Stimulated activated CD4-positive, alpha-beta T cell treated with anti-CD3 and anti-CD28 coated beads, Interleukin-2, amount 100 ng/mL, for 24 hours (primary cell): ENCODE data around the gene CYP46A1.

ENCODE experiments used
- DNase-seq, 2 donors: peaks; one replicate each; pipeline ENCODE4 v3.0.0-alpha.2; 2020

Gene CYP46A1

GRCh38 chr14:99763527-99764221, 79.6 kb downstream of the CYP46A1 start:
- no peak for DNase-seq

DNA sequence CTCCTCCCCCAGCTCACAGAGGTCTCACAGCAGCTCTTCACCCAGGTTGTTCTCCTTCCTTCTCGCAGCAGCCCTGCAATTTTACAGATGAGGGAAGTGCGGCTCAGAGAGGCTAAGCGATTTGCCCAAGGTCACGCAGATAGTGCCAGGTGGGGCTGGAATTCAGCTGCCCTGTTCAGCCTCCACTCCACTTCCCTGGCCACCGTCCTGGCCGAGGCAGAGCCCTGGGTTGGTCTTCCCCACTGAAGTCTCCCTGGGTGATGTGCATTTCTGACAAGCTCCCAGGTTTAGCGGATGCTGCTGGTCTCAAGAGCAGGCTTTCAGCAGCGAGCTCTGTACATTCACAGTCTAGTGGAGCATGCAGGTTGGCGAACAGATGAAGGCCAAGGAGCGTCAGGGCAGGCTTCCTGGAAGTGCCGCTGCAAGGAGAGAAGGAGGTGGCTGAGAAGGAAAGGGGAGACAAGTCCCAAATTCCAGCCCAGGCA, 80.2 kb downstream of the CYP46A1 start:
- DNase-seq: no peak

DNA sequence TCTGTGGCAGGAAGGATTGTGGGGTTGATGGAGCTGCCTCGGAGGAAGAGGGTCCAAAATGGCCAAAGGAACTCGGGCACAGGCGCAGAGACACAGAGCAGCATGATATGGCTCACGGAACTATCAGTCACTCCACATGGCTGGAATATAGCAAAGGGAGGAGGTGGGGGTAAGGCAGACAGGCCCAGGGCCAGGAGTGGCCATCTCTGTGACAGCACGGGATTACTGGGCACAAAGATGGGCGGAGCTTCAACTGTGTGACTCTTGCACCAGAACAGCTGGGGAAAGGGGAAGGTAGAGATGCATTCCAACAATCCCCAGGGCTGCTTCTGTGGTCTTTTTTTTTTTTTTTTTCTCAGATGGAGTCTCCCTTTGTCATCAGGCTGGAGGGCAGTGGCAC, 84.3 kb downstream of the CYP46A1 start:
- no peak for DNase-seq

GRCh38 chr14:99769123-99769522, 85.0 kb downstream of the CYP46A1 start:
- DNase-seq: no peak

DNA sequence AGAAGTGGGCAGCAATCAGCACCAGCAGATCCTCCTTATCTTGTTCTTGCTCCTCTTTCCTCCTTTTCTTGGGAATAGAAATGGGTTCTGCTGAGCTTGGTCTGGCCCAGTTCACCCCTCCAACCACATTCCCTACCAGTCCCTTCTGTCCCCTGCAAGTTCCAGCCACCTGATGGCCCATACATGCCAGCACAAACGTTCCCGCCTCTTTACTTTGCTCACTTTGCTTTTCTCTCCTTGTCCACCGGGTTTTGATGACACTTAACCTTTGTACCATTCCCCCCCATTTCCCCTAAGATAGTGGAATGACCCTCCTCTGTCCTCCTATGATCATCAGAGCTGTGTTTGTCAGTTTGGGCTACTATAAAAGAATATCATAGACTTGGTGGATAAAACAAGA, 85.7 kb downstream of the CYP46A1 start:
- no peak for DNase-seq

GRCh38 chr14:99772371-99773283, 88.5 kb downstream of the CYP46A1 start:
- DNase-seq: no peak

DNA sequence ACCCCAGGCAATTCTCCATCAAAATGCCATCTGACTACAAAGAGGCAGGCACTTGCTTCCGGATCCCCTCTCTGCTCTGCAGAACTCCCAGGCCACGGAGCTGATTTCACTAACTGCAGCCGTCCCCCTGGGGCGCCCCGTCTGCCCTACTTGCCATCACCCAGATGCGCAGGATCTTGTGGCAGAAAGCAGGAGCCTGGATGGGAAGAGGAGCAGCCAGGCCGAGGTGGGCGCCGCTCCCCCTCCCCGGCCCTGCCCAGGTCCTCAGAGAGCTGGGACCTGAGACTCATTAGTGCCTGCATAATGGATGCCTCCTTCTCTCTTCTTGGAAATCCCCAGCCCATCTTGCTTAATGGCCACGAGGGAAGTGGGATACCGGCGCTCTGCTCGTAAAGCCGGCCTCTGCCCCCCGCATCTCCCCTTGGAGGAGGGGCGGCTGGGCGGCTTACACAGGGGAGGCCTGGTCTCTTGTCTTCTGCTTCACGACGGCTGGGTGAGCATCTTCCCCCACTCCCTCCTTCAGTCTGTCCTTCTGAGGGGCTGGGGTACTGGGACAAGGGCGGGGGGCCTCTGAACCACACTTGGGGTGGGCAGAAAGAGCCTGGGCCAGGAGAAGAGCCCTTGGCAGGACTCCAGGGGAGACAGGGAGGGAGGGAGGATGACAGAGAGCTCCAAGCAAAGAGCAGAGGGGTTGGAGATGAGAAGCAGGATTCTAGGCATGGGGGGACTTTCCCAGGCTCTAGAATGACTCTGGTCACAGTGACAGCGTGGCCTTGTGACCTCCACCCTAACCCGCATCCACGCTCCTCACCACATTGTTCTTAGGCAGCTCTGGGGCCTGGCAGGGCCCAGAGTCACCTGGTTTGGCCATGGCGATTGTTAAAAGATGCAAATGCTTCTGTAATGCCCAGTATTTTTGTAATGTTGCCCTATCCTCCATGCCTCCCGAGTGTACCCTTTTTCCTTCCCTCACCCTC, 89.7 kb downstream of the CYP46A1 start:
- no peak for DNase-seq

DNA sequence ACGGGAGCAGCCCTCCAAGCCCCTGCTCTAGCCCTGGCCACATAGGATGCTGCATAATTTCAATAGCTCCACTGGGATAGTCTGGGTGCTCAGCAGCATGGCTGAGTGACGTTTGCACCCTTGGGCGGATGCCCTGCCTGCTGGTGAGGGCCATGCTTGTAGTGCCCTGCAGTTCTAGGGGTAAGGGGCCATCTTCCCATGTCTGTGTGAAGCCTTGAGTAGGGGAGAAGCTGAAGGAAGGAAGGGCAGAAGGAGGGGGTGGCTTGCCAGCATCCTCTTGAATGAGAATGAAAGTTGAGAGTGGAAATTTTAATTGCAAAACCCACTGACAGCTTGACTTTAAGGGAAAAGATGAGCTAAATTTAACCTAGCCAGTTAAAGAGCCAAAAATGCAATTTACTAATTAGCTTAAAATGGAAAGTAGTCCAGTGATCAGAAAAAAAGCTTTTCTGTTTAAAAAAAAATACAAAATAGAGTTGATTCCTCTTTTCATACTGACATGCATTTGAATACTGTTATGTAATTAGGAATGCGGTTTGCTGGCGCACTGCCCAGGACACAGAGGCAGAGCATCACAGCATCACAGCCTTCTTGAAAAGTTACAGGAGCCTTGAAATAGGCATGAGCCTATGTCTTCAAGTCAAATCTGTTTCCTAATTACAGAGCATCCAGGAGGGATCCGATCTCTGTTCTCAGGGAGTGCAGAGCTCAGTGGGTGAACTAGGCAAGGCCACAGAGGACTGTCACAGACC, 90.6 kb downstream of the CYP46A1 start:
- no peak for DNase-seq

GRCh38 chr14:99775351-99775750, 91.3 kb downstream of the CYP46A1 start:
- no peak for DNase-seq
